Measurements from ENCODE around the gene ACOT6. TPM values are rescaled to one million over a fixed set of nuclear protein-coding genes. Genes with fewer than 3 reads are reported as not detected.

ACOT6 gene
- total RNA-seq, 2 donors from 2014 or later, result not detected

DNA sequence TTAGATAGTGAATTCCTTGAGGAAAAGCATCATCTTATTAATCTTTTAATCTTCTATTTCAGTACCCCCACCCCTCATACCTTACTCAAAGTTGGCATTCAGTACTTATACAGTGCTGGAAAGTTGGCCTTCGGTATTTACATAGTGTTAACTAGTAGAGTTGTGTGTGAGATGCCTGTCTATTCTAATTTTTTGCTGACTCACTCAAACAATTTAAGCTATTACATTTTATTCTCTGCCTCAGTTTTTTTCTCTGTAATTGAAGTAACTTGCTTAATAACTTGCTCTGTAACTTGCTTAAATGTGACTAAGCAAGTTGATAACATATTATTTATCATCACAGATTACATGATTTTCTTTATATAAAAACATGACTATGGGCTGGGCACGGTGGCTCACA is 52.8 kb downstream of the ACOT6 start:
- no peak for DNase-seq
- TF ChIP-seq, protein P1, sequence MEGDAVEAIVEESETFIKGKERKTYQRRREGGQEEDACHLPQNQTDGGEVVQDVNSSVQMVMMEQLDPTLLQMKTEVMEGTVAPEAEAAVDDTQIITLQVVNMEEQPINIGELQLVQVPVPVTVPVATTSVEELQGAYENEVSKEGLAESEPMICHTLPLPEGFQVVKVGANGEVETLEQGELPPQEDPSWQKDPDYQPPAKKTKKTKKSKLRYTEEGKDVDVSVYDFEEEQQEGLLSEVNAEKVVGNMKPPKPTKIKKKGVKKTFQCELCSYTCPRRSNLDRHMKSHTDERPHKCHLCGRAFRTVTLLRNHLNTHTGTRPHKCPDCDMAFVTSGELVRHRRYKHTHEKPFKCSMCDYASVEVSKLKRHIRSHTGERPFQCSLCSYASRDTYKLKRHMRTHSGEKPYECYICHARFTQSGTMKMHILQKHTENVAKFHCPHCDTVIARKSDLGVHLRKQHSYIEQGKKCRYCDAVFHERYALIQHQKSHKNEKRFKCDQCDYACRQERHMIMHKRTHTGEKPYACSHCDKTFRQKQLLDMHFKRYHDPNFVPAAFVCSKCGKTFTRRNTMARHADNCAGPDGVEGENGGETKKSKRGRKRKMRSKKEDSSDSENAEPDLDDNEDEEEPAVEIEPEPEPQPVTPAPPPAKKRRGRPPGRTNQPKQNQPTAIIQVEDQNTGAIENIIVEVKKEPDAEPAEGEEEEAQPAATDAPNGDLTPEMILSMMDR (IDR thresholded peaks at IDR 0.05), result no peak
- intact Hi-C loops (cut with DNase I), result no loop called here
- H3K27me3 ChIP-seq, result no peaks in the 10 kb centered on the region
- no peak overlapping the region for H3K4me3 ChIP-seq
- no peaks in the 10 kb centered on the region for H3K9me3 ChIP-seq
- no peaks in the 10 kb centered on the region for H3K36me3 ChIP-seq
- no peaks in the 10 kb centered on the region for H3K4me1 ChIP-seq
- H3K27ac ChIP-seq, result no peak overlapping the region
- H3K9ac ChIP-seq (ENCODE audit: low read depth in 2 of 2, low read length in 2 of 2), result no peak overlapping the region

DNA sequence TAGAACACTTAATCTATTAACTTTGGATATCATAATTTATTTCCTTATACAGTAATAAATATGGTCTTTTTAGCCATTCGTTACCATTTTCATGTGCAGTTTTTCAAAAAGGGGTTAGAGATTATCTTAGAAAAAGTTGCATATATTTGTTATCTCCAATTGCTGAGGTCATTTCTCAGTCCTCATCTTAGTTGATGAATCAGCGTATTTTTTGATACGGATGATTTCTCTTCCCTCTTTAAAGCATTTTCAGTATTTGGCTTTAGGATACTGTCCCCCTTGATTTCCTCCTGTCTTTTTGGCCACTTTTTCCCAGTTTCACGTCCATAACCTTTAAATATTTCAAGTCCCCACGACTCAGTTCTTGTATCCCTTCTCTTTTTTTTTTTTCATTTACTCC is 54.3 kb downstream of the ACOT6 start:
- TF ChIP-seq, protein P1 (IDR thresholded peaks at IDR 0.05), result no peak
- Histone ChIP-seq H3K36me3 (no peaks in the 10 kb centered on the region), H3K27ac (no peak overlapping the region), H3K4me1 (no peaks in the 10 kb centered on the region), H3K9me3 (no peaks in the 10 kb centered on the region), H3K9ac (ENCODE audit: low read depth in 2 of 2, low read length in 2 of 2) (no peak overlapping the region), H3K27me3 (no peaks in the 10 kb centered on the region), H3K4me3 (no peak overlapping the region)
- no peak for DNase-seq
- intact Hi-C loops (cut with DNase I), result no loop called here

DNA sequence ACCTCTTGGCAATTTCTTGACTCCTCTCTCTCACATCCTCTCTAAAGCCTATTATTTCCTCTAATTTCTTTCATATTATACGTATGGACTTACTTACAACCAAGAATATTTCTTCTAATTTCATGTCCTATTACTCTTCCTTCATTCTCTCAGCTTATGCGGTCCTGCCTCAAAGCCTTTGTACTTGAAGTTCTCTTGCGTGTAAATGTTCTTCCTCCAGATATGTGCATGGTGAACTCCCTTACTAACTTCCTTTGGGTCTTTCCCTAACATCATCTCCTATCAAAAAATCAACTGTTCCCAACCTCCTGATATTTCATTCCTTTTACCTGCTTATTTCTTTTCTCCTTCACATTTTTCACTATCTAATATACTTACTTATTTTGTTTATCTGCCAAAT is 55.5 kb downstream of the ACOT6 start:
- TF ChIP-seq, protein P1 (IDR thresholded peaks at IDR 0.05), result no peak
- Histone ChIP-seq H3K27me3 (no peaks in the 10 kb centered on the region), H3K27ac (no peak overlapping the region), H3K9me3 (no peaks in the 10 kb centered on the region), H3K4me1 (no peaks in the 10 kb centered on the region), H3K36me3 (no peaks in the 10 kb centered on the region), H3K4me3 (no peak overlapping the region), H3K9ac (ENCODE audit: low read depth in 2 of 2, low read length in 2 of 2) (no peak overlapping the region)
- no peak for DNase-seq
- intact Hi-C loops (cut with DNase I), result no loop called here

Other genes with a start within 250 kb of the ACOT6 start
- 100 to 1,000 TPM in 1 of 2 donors, 10 to 100 TPM in 1; 83.1 to 116 TPM for gene NUMB, start 154.0 kb upstream of the ACOT6 start, total RNA-seq
- gene RIOX1, start 121.6 kb upstream of the ACOT6 start, total RNA-seq, result 10 to 100 TPM in 1 of 2 donors, 1 to 10 TPM in 1; 8.7 to 15.3 TPM
- gene ACOT1, start 75.4 kb upstream of the ACOT6 start, total RNA-seq, result 1 to 10 TPM; 8.6 to 10.0 TPM
- under 1 TPM in 1 of 2 donors, not detected in 1; 0.40 TPM for gene HEATR4, start 53.6 kb upstream of the ACOT6 start, total RNA-seq
- gene ACOT2, start 43.3 kb upstream of the ACOT6 start, total RNA-seq, result 10 to 100 TPM; 24.3 to 44.2 TPM
- gene ACOT4, start 20.6 kb upstream of the ACOT6 start, total RNA-seq, result 1 to 10 TPM; 2.9 to 3.3 TPM
- 1 to 10 TPM; 8.1 to 8.3 TPM for gene DNAL1, start 32.5 kb downstream of the ACOT6 start, total RNA-seq
- gene PNMA1, start 101.9 kb downstream of the ACOT6 start, total RNA-seq, result 10 to 100 TPM; 13.4 to 28.3 TPM
- gene PTGR2, start 239.3 kb downstream of the ACOT6 start, total RNA-seq, result 10 to 100 TPM in 1 of 2 donors, 1 to 10 TPM in 1; 8.8 to 20.9 TPM